ENCODE data around the gene GAPT.
"Not testable (repeated sequence)": the region's sequence is repeated elsewhere in the genome, so short reads cannot be mapped to it uniquely, and the experiment has no call there.

Gene GAPT

GRCh38 chr5:58530942-58531490 lies 39.8 kb downstream of the GAPT start:
- TF ChIP-seq CTCF (IDR thresholded peaks at IDR 0.05; ENCODE audit: low read depth, low read length, missing control alignments), result no peak
- no peak overlapping the region for H3K4me3 ChIP-seq (ENCODE audit: low read depth, low read length)
- DNase-seq (ENCODE audit: low read depth), result no peak
- in situ Hi-C loops (cut with HindIII; ENCODE audit: low sequenced_read_pairs), result no loop called here

- in situ Hi-C loops (cut with HindIII; ENCODE audit: low sequenced_read_pairs); DNase-seq (ENCODE audit: low read depth); H3K4me3 ChIP-seq (ENCODE audit: low read depth, low read length): not testable (repeated sequence)
Measured at GRCh38 chr5:58541935-58542334, 50.7 kb downstream of the GAPT start.

GRCh38 chr5:58542709-58543108 lies 51.5 kb downstream of the GAPT start:
- in situ Hi-C loops (cut with HindIII; ENCODE audit: low sequenced_read_pairs), result no loop called here
- no peak for DNase-seq (ENCODE audit: low read depth)
- no peak for TF ChIP-seq CTCF (IDR thresholded peaks at IDR 0.05; ENCODE audit: low read depth, low read length, missing control alignments)
- no peak overlapping the region for H3K4me3 ChIP-seq (ENCODE audit: low read depth, low read length)

- in situ Hi-C loops (cut with HindIII; ENCODE audit: low sequenced_read_pairs), result no loop called here
- no peak overlapping the region for H3K4me3 ChIP-seq (ENCODE audit: low read depth, low read length)
- TF ChIP-seq CTCF (IDR thresholded peaks at IDR 0.05; ENCODE audit: low read depth, low read length, missing control alignments), result no peak
Measured at GRCh38 chr5:58543723-58544122, 52.5 kb downstream of the GAPT start.

GRCh38 chr5:58544195-58544594 lies 53.0 kb downstream of the GAPT start:
- no peak overlapping the region for H3K4me3 ChIP-seq (ENCODE audit: low read depth, low read length)
- no peak for DNase-seq (ENCODE audit: low read depth)
- in situ Hi-C loops (cut with HindIII; ENCODE audit: low sequenced_read_pairs), result no loop called here
- no peak for TF ChIP-seq CTCF (IDR thresholded peaks at IDR 0.05; ENCODE audit: low read depth, low read length, missing control alignments)

More at GRCh38 chr5:58543723-58544122, 52.5 kb downstream of the GAPT start:
- no peak for DNase-seq (ENCODE audit: low read depth)

GRCh38 chr5:58544926-58545325 lies 53.7 kb downstream of the GAPT start:
- DNase-seq (ENCODE audit: low read depth), result no peak
- H3K4me3 ChIP-seq (ENCODE audit: low read depth, low read length), result no peak overlapping the region
- no peak for TF ChIP-seq CTCF (IDR thresholded peaks at IDR 0.05; ENCODE audit: low read depth, low read length, missing control alignments)
- in situ Hi-C loops (cut with HindIII; ENCODE audit: low sequenced_read_pairs), result no loop called here

- in situ Hi-C loops (cut with HindIII; ENCODE audit: low sequenced_read_pairs), result no loop called here
- DNase-seq (ENCODE audit: low read depth), result no peak
- H3K4me3 ChIP-seq (ENCODE audit: low read depth, low read length), result no peak overlapping the region
- TF ChIP-seq CTCF (IDR thresholded peaks at IDR 0.05; ENCODE audit: low read depth, low read length, missing control alignments), result no peak
Measured at GRCh38 chr5:58545912-58546311, 54.7 kb downstream of the GAPT start.

All from astrocyte of the cerebellum (primary cell).